ENCODE results near the gene HMOX2.

HMOX2 gene

GRCh38 chr16:4510747-4511426, 34.7 kb downstream of the HMOX2 start:
- H3K4me3 ChIP-seq (ENCODE audit: low read depth, low read length), result no peak overlapping the region
- no peak for TF ChIP-seq CTCF (IDR thresholded peaks at IDR 0.05; ENCODE audit: low read depth, low read length)

GRCh38 chr16:4511441-4512082, 35.4 kb downstream of the HMOX2 start:
- peak; percentile 56 for TF ChIP-seq CTCF (IDR thresholded peaks at IDR 0.05; ENCODE audit: low read depth, low read length)
- no peak overlapping the region for H3K4me3 ChIP-seq (ENCODE audit: low read depth, low read length)

- H3K4me3 ChIP-seq (ENCODE audit: low read depth, low read length), result no peak overlapping the region
These were observed 36.3 kb downstream of the HMOX2 start for GRCh38 chr16:4512473-4512872.

GRCh38 chr16:4513086-4513860, 37.1 kb downstream of the HMOX2 start:
- no peak overlapping the region for H3K4me3 ChIP-seq (ENCODE audit: low read depth, low read length)
- no peak for TF ChIP-seq CTCF (IDR thresholded peaks at IDR 0.05; ENCODE audit: low read depth, low read length)

More at GRCh38 chr16:4512473-4512872, 36.3 kb downstream of the HMOX2 start:
- no peak for TF ChIP-seq CTCF (IDR thresholded peaks at IDR 0.05; ENCODE audit: low read depth, low read length)

- H3K4me3 ChIP-seq (ENCODE audit: low read depth, low read length), result no peak overlapping the region
- no peak for TF ChIP-seq CTCF (IDR thresholded peaks at IDR 0.05; ENCODE audit: low read depth, low read length)
These were observed 37.7 kb downstream of the HMOX2 start for GRCh38 chr16:4513881-4514280.

GRCh38 chr16:4514606-4515005, 38.4 kb downstream of the HMOX2 start:
- no peak overlapping the region for H3K4me3 ChIP-seq (ENCODE audit: low read depth, low read length)
- TF ChIP-seq CTCF (IDR thresholded peaks at IDR 0.05; ENCODE audit: low read depth, low read length), result no peak

All from WI38 (cell line).